ENCODE data around the gene NINJ1. TPM values are rescaled to one million over a fixed set of nuclear protein-coding genes. Genes with fewer than 3 reads are reported as not detected.

Gene NINJ1
- total and polyA plus RNA-seq, 2 of the 13 experiments (the other 11 are each of a cell fraction or from before 2014, with no cell fraction given) = 81.2 to 92.1 TPM

DNA sequence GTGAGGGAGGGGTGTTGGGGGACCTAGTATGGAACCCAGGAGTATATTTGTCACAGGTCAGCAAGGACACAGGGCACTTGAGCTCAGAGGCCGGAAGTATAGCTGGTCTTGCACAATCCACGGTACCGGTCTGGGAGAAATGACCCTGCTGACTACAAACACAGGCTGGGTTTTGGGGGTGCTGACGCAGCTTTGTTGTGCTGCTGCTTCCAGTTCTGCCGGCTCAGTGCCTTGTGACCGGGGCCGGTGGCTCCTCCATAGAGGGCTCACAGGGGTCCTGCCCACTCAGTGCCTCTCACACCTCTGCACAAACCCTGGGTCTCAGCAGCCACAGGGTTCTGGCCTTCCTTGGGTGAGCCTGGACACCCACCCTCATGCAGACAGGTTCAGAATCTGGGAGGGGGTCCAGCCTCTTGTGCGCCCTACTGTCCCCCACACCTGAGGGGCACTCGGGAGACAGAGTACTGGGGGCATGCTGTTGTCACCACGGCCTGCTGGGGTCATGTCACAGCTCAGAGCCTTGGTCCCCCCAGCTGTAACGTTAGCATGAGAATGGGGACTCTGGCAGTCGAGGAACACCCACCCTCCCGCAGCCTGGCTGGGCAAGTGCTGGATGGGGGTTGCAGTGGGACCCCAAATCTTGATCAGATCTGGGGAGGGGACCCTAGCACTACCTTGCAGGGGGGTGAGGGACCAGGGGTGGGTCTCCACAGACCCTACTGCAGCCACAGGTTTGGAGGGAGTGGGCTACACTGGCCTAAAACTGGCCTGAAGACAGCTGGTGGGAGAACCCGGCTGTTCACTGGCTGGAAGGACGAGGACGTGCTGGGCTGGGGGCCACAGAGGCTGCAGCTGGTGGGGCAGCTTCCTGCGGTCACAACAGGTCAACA lies 17.7 kb downstream of the NINJ1 start (continued):
- TF ChIP-seq CHD2 (IDR thresholded peaks at IDR 0.05; ENCODE audit: low read depth, low read length) (no peak), ADNP (CRISPR knock-in tag; IDR thresholded peaks at IDR 0.05) (no peak), MAZ (IDR thresholded peaks at IDR 0.05; ENCODE audit: borderline replicate concordance, low read depth, low read length) (peak; percentile 26; the same call in 1 of the 2 replicates), MAZ (CRISPR knock-in tag; IDR thresholded peaks at IDR 0.05; ENCODE audit: low read depth) (peak; percentile 42; the same call in 1 of the 2 replicates), NFRKB (IDR thresholded peaks at IDR 0.05) (no peak), TBP (CRISPR knock-in tag; IDR thresholded peaks at IDR 0.05) (no peak), MEIS1 (CRISPR knock-in tag; IDR thresholded peaks at IDR 0.05; ENCODE audit: borderline replicate concordance) (peak; percentile 72; the same call in 1 of the 2 replicates), FOXA1 (IDR thresholded peaks at IDR 0.05) (no peak), FOXA1 (CRISPR knock-in tag; IDR thresholded peaks at IDR 0.05) (no peak), ZSCAN29 (CRISPR knock-in tag; conservative IDR thresholded peaks at IDR 0.05) (no peak), ZNF20 (CRISPR knock-in tag; IDR thresholded peaks at IDR 0.05) (no peak), ZNF562 (CRISPR knock-in tag; IDR thresholded peaks at IDR 0.05; ENCODE audit: borderline replicate concordance) (no peak), CERS6 (CRISPR knock-in tag; IDR thresholded peaks at IDR 0.05) (no peak), ZNF331 (CRISPR knock-in tag; IDR thresholded peaks at IDR 0.05) (peak; percentile 67; the same call in 1 of the 2 replicates), ETV6 (CRISPR knock-in tag; conservative IDR thresholded peaks at IDR 0.05) (no peak), TAF15 (IDR thresholded peaks at IDR 0.05; ENCODE audit: low read depth, low read length, poor library complexity, severe bottlenecking) (no peak), JUNB (CRISPR knock-in tag; IDR thresholded peaks at IDR 0.05; ENCODE audit: borderline replicate concordance) (no peak), NR2F2 (IDR thresholded peaks at IDR 0.05; ENCODE audit: borderline replicate concordance, low read depth) (no peak), HOXA3 (CRISPR knock-in tag; IDR thresholded peaks at IDR 0.05) (peak; percentile 70; the same call in 1 of the 2 replicates), HOXA5 (CRISPR knock-in tag; IDR thresholded peaks at IDR 0.05) (no peak), HNRNPL (IDR thresholded peaks at IDR 0.05; ENCODE audit: low read depth, low read length) (no peak), ZIK1 (CRISPR knock-in tag; IDR thresholded peaks at IDR 0.05; ENCODE audit: borderline replicate concordance, low read depth) (0 out of 2 replicates have a peak, but pooled peaks have one; percentile 48), CREB1 (IDR thresholded peaks at IDR 0.05) (no peak), CREB1 (CRISPR knock-in tag; IDR thresholded peaks at IDR 0.05) (no peak)
- TF ChIP-seq, protein P1, sequence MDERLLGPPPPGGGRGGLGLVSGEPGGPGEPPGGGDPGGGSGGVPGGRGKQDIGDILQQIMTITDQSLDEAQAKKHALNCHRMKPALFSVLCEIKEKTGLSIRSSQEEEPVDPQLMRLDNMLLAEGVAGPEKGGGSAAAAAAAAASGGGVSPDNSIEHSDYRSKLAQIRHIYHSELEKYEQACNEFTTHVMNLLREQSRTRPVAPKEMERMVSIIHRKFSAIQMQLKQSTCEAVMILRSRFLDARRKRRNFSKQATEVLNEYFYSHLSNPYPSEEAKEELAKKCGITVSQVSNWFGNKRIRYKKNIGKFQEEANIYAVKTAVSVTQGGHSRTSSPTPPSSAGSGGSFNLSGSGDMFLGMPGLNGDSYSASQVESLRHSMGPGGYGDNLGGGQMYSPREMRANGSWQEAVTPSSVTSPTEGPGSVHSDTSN (CRISPR knock-in tag; IDR thresholded peaks at IDR 0.05) = no peak
- TF ChIP-seq, protein P2, sequence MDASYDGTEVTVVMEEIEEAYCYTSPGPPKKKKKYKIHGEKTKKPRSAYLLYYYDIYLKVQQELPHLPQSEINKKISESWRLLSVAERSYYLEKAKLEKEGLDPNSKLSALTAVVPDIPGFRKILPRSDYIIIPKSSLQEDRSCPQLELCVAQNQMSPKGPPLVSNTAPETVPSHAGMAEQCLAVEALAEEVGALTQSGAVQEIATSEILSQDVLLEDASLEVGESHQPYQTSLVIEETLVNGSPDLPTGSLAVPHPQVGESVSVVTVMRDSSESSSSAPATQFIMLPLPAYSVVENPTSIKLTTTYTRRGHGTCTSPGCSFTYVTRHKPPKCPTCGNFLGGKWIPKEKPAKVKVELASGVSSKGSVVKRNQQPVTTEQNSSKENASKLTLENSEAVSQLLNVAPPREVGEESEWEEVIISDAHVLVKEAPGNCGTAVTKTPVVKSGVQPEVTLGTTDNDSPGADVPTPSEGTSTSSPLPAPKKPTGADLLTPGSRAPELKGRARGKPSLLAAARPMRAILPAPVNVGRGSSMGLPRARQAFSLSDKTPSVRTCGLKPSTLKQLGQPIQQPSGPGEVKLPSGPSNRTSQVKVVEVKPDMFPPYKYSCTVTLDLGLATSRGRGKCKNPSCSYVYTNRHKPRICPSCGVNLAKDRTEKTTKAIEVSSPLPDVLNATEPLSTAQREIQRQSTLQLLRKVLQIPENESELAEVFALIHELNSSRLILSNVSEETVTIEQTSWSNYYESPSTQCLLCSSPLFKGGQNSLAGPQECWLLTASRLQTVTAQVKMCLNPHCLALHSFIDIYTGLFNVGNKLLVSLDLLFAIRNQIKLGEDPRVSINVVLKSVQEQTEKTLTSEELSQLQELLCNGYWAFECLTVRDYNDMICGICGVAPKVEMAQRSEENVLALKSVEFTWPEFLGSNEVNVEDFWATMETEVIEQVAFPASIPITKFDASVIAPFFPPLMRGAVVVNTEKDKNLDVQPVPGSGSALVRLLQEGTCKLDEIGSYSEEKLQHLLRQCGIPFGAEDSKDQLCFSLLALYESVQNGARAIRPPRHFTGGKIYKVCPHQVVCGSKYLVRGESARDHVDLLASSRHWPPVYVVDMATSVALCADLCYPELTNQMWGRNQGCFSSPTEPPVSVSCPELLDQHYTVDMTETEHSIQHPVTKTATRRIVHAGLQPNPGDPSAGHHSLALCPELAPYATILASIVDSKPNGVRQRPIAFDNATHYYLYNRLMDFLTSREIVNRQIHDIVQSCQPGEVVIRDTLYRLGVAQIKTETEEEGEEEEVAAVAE (CRISPR knock-in tag; IDR thresholded peaks at IDR 0.05; ENCODE audit: borderline replicate concordance) = no peak
